Sciatic nerve (tissue), 2 donors: ENCODE results near the gene MYBPC1. TPM values are rescaled to one million over a fixed set of nuclear protein-coding genes. Genes with fewer than 3 reads are reported as not detected.
"Not testable (repeated sequence)": the region's sequence is repeated elsewhere in the genome, so short reads cannot be mapped to it uniquely, and the experiment has no call there.

Experiments used
- ATAC-seq: fragments of 200-7000 bp; cut with Tn5 transposase; one replicate; pipeline ENCODE4 v1.9.1; 2020; ENCODE audit warnings: mild to moderate bottlenecking, moderate library complexity
- DNase-seq: peaks from one replicate; pipeline ENCODE4 v3.0.0-alpha.2; 2020; ENCODE audit warnings: low spot score
- intact Hi-C: fragments of 100-400 bp; cut with DNase I; formaldehyde crosslinking; loops from one replicate; pipeline ENCODE4 v1.14.2; 2022
- total RNA-seq: library from RNA; stranded (reverse); fragmentation: NEBNext Ultra II Directional; extraction: Animal tissue kit (Norgen Biotek cat#: 25700); gene quantifications from one replicate; pipeline ENCODE4 v1.2.1, GENCODE V29; 2021
- donor health status: DM: no; HTN: no; CAD: no.
- donor health status: DM: no; HTN: no; CAD: no.

Gene MYBPC1
- total RNA-seq, result 0.13 TPM

- ATAC-seq, result no peak
- no peak for DNase-seq
- intact Hi-C loops, result no loop called here
These were observed at the start of gene MYBPC1 for GRCh38 chr12:101594700-101595099. Gene MYBPC1 (plus strand): TSS chr12:101594971. CDS start chr12:101595071, 100 bp downstream.

GRCh38 chr12:101551362-101552114 lies 43.2 kb upstream of the MYBPC1 start:
- ATAC-seq (no peak), DNase-seq (no peak)
- intact Hi-C loops, result no loop called here

- DNase-seq, result no peak
- ATAC-seq, result no peak
- intact Hi-C loops, result no loop called here
These were observed 42.5 kb upstream of the MYBPC1 start for GRCh38 chr12:101552277-101552676.

GRCh38 chr12:101557094-101557493 lies 37.7 kb upstream of the MYBPC1 start:
- ATAC-seq (no peak), DNase-seq (no peak)
- intact Hi-C loops, result no loop called here

GRCh38 chr12:101558726-101559125 lies 36.0 kb upstream of the MYBPC1 start:
- ATAC-seq, DNase-seq, intact Hi-C loops: not testable (repeated sequence)

GRCh38 chr12:101563212-101563611 lies 31.6 kb upstream of the MYBPC1 start:
- intact Hi-C loops, result no loop called here
- DNase-seq (no peak), ATAC-seq (no peak)

GRCh38 chr12:101564912-101565311 lies 29.9 kb upstream of the MYBPC1 start:
- intact Hi-C loops, result no loop called here
- ATAC-seq, result no peak
- no peak for DNase-seq

- ATAC-seq (no peak), DNase-seq (no peak)
- intact Hi-C loops, result no loop called here
These were observed 28.5 kb upstream of the MYBPC1 start for GRCh38 chr12:101566318-101566717.

- intact Hi-C loops, result no loop called here
- ATAC-seq (no peak), DNase-seq (no peak)
These were observed 26.9 kb upstream of the MYBPC1 start for GRCh38 chr12:101567918-101568317.

- DNase-seq (no peak), ATAC-seq (peak; percentile 82)
- intact Hi-C loops, result no loop called here
These were observed 24.7 kb upstream of the MYBPC1 start for GRCh38 chr12:101570047-101570446.

GRCh38 chr12:101571105-101571504 lies 23.7 kb upstream of the MYBPC1 start:
- no peak for DNase-seq
- intact Hi-C loops, result no loop called here
- ATAC-seq, result no peak

- intact Hi-C loops, result no loop called here
- ATAC-seq (no peak), DNase-seq (no peak)
These were observed 21.0 kb upstream of the MYBPC1 start for GRCh38 chr12:101573743-101574142.

- DNase-seq (no peak), ATAC-seq (no peak)
- intact Hi-C loops, result no loop called here
These were observed 16.4 kb upstream of the MYBPC1 start for GRCh38 chr12:101578417-101578816.

GRCh38 chr12:101581190-101581589 lies 13.6 kb upstream of the MYBPC1 start:
- intact Hi-C loops, result no loop called here
- no peak for ATAC-seq
- DNase-seq, result no peak

GRCh38 chr12:101582937-101583336 lies 11.8 kb upstream of the MYBPC1 start:
- no peak for ATAC-seq
- no peak for DNase-seq
- intact Hi-C loops, result no loop called here

- intact Hi-C loops, result no loop called here
- DNase-seq (no peak), ATAC-seq (no peak)
These were observed 4.4 kb upstream of the MYBPC1 start for GRCh38 chr12:101590383-101590782.

GRCh38 chr12:101591781-101592180 lies 3.0 kb upstream of the MYBPC1 start:
- intact Hi-C loops, result no loop called here
- DNase-seq (no peak), ATAC-seq (no peak)

GRCh38 chr12:101592448-101592847 lies 2.3 kb upstream of the MYBPC1 start:
- intact Hi-C loops, result no loop called here
- DNase-seq (no peak), ATAC-seq (no peak)

GRCh38 chr12:101592921-101593320 lies 1.9 kb upstream of the MYBPC1 start:
- DNase-seq (no peak), ATAC-seq (no peak)
- intact Hi-C loops, result no loop called here

- DNase-seq, result no peak
- intact Hi-C loops, result no loop called here
- ATAC-seq, result no peak
These were observed 1.4 kb downstream of the MYBPC1 start for GRCh38 chr12:101596172-101596571.

GRCh38 chr12:101597164-101597563 lies 2.4 kb downstream of the MYBPC1 start:
- ATAC-seq (no peak), DNase-seq (no peak)
- intact Hi-C loops, result no loop called here
